Esophagus muscularis mucosa (tissue), 3 donors: ENCODE results near the gene MAX.

Experiments used
- POLR2A ChIP-seq: fragments of 450-650 bp; IDR thresholded peaks from one replicate; pipeline ENCODE4 v1.6.1; 2017; ENCODE audit warnings: antibody characterized with exemption, moderate library complexity, mild to moderate bottlenecking, low read depth
- POLR2AphosphoS5 ChIP-seq, 2 donors: sonication (generic); formaldehyde crosslinking; IDR thresholded peaks; one replicate each; pipeline ENCODE4 v1.6.1; 2017; ENCODE audit warnings: antibody characterized with exemption in 2 of 2
- TF ChIP-seq, protein P1 (sequence below), 3 experiments: fragments of 200-600 bp in 2 of 3; fragments of 450-650 bp in 1 of 3; sonication (generic) in 2 of 3; IDR thresholded peaks; one replicate each; pipeline ENCODE4 v1.5.1; 2017 to 2019; ENCODE audit warnings: antibody characterized with exemption in 3 of 3, mild to moderate bottlenecking in 2 of 3, moderate library complexity in 1 of 3

DNA sequence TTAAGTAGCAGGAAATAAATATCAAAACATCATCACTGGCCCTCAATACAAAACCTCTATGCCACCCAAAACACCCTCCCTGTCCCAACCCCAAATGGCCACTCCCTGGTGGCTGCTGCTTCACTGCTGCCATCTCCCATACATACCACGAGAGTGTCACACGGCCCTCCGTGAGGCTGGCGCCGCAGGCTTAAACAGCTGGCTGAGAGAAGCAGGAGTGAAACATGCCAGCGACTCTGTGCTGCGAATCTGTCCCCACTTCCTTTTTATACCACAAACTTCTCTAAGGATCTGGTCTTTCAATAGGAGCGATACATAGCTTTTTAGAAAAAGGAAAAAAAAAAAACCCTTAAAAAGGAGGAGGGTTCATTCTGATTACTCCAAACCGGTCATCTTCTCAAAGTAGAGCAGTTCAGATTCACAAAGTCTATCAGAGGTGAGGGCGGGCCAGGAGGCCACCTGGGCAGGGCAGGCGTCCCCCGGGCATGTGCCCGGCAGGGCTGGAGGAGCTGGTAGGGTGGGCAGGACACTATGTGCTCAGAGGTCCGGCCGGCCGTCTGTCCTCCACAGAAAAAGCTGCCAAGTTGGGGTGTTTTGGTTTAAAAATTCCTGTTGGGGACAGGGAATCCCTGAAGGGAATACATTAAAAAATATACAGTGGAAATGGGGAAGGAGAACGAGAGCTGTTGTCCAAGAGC lies 26.5 kb downstream of the MAX start:
- TF ChIP-seq, protein P1, sequence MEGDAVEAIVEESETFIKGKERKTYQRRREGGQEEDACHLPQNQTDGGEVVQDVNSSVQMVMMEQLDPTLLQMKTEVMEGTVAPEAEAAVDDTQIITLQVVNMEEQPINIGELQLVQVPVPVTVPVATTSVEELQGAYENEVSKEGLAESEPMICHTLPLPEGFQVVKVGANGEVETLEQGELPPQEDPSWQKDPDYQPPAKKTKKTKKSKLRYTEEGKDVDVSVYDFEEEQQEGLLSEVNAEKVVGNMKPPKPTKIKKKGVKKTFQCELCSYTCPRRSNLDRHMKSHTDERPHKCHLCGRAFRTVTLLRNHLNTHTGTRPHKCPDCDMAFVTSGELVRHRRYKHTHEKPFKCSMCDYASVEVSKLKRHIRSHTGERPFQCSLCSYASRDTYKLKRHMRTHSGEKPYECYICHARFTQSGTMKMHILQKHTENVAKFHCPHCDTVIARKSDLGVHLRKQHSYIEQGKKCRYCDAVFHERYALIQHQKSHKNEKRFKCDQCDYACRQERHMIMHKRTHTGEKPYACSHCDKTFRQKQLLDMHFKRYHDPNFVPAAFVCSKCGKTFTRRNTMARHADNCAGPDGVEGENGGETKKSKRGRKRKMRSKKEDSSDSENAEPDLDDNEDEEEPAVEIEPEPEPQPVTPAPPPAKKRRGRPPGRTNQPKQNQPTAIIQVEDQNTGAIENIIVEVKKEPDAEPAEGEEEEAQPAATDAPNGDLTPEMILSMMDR (IDR thresholded peaks at IDR 0.05) = no peak
- TF ChIP-seq POLR2A = no peak
- no peak for TF ChIP-seq POLR2AphosphoS5 (IDR thresholded peaks at IDR 0.05)
